ENCODE results near the gene CDA. TPM values are rescaled to one million over a fixed set of nuclear protein-coding genes. Genes with fewer than 3 reads are reported as not detected.
A peak's percentile ranks its signal among the peaks of the same experiment; 100 is the strongest.

The CDA gene
- total RNA-seq, 2 donors from 2014 or later: 2.4 to 6.5 TPM

GRCh38 chr1:20665726-20666125, 76.8 kb downstream of the CDA start:
- intact Hi-C loops (cut with DNase I): no loop called here
- DNase-seq (no peak), ATAC-seq (no peak)

- intact Hi-C loops (cut with DNase I): no loop called here
- ATAC-seq (no peak), DNase-seq (peak; percentile 40)
These were observed 77.2 kb downstream of the CDA start for GRCh38 chr1:20666146-20666545.

- ATAC-seq (no peak), DNase-seq (no peak)
- intact Hi-C loops (cut with DNase I): no loop called here
These were observed 77.9 kb downstream of the CDA start for GRCh38 chr1:20666804-20667203.

Other genes starting within 250 kb of the CDA start
- 10 to 100 TPM; 19.4 to 25.3 TPM for gene CAMK2N1, start 102.9 kb upstream of the CDA start, total RNA-seq
- gene MUL1, start 80.9 kb upstream of the CDA start, total RNA-seq: 10 to 100 TPM; 32.4 to 41.0 TPM
- 1 to 10 TPM; 1.6 to 3.3 TPM for gene FAM43B, start 36.5 kb upstream of the CDA start, total RNA-seq
- 100 to 1,000 TPM; 126 to 149 TPM for gene PINK1, start 44.4 kb downstream of the CDA start, total RNA-seq
- 100 to 1,000 TPM; 143 to 145 TPM for gene DDOST, start 72.3 kb downstream of the CDA start, total RNA-seq
- gene KIF17, start 128.9 kb downstream of the CDA start, total RNA-seq: 1 to 10 TPM; 3.2 to 4.0 TPM
- gene SH2D5, start 143.6 kb downstream of the CDA start, total RNA-seq: under 1 TPM; 0.18 to 0.44 TPM
- 100 to 1,000 TPM; 128 to 133 TPM for gene HP1BP3, start 198.2 kb downstream of the CDA start, total RNA-seq